WI38 (cell line): ENCODE results near the gene CEP162.

Experiments
- H3K4me3 ChIP-seq: 2 replicates; pipeline ENCODE4 v1.5.1; 2011; ENCODE audit warnings: low read depth, mild to moderate bottlenecking, control low read depth, low read length
- CTCF ChIP-seq: IDR thresholded peaks from 2 replicates; pipeline ENCODE4 v1.5.1; 2012; ENCODE audit warnings: low read depth, mild to moderate bottlenecking, control low read depth, low read length

CEP162 gene, protein sequence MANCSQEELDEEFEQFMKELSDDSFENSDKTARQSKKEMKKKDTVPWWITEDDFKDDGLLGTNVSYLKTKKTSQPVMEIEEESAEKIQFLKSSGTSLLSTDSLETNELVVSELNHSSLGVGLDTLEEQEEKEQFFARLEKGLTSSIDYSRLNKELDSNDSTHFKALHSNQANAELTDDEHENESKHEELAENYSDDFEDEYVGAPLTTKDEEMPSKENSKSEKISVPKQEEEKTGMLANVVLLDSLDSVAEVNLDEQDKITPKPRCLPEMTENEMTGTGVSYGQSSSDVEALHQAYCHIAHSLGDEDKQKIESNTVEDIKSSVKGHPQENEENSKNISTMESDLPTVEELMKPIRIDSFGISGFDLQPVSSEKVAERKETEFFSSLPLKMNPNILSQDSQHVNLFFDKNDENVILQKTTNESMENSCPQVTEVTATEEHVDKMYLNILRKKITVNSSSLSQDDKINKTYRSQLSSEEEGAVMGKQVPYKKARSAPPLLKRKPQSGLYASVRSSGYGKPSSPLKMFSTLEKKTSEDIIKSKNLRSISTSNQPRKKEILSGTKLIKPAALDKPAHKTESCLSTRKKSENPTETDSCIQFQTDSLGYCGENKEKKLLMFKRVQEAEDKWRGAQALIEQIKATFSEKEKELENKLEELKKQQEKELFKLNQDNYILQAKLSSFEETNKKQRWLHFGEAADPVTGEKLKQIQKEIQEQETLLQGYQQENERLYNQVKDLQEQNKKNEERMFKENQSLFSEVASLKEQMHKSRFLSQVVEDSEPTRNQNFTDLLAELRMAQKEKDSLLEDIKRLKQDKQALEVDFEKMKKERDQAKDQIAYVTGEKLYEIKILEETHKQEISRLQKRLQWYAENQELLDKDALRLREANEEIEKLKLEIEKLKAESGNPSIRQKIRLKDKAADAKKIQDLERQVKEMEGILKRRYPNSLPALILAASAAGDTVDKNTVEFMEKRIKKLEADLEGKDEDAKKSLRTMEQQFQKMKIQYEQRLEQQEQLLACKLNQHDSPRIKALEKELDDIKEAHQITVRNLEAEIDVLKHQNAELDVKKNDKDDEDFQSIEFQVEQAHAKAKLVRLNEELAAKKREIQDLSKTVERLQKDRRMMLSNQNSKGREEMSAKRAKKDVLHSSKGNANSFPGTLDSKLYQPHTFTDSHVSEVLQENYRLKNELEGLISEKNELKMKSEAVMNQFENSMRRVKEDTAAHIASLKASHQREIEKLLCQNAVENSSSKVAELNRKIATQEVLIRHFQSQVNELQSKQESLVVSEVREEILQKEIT (N-terminal part only)

DNA sequence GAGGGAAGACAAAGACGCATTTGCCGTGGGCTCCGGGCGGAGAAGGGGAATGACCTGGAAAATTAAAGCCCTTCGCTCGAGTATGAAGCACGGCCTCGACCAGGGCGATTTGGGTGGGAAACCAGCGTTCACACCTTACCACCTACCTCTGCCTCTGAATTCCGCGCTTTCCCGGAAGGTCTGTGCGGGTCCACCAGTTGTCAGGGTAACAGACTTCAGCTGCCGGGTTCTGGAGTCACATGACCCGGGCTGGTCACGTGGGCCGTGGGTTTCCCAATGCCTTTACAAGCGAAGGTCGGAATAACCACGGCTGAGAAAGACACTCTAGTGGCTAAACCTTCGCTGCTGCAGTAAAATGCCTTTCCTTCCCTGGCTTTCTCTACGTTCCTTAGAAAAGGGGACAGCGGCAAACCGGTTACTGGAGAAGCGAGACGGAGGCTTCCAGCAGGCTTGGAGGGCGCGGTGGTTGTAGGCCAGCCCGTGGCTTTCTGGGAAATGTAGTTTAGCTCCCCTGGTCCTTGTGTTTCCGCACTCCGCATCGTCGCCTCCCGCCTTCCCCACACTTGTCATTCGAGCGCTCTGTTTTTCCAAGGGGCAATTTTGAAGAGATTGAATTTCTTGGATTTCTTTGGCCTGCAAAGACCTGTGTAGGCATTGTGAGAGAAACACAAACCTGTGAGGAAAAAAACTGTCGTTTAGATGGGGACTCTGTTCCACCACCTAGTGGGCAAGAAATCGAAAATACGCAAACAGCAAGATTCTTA, at the start of gene CEP162:
Gene CEP162, minus strand, starts transcription at position 210 of the 764 bp plus-strand sequence. CDS start 1,250 bp downstream, outside the sequence.
- TF ChIP-seq CTCF, result peak; percentile 59
- H3K4me3 ChIP-seq, result peak within 1 kb of the TSS; percentile 98

DNA sequence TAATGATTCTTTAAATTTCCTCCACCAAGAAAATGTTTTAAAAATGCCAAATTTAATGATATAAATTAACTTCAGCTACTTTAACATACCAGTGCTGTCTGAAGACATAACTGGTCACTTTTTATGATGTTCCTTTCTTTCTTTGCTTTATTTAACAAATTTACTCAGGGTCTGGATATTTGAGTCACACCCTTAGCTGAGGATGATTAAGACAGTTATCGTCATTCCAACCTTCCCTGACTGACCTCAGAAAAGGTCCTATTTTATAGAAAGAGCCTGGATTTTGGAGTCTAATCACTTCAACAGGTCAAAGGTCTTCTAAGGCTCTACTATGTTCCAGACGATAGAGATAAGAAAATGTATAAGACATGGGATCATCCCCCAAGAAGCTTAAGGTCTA, 47.4 kb upstream of the CEP162 start:
- TF ChIP-seq CTCF, result no peak
- H3K4me3 ChIP-seq, result no peak overlapping the region

DNA sequence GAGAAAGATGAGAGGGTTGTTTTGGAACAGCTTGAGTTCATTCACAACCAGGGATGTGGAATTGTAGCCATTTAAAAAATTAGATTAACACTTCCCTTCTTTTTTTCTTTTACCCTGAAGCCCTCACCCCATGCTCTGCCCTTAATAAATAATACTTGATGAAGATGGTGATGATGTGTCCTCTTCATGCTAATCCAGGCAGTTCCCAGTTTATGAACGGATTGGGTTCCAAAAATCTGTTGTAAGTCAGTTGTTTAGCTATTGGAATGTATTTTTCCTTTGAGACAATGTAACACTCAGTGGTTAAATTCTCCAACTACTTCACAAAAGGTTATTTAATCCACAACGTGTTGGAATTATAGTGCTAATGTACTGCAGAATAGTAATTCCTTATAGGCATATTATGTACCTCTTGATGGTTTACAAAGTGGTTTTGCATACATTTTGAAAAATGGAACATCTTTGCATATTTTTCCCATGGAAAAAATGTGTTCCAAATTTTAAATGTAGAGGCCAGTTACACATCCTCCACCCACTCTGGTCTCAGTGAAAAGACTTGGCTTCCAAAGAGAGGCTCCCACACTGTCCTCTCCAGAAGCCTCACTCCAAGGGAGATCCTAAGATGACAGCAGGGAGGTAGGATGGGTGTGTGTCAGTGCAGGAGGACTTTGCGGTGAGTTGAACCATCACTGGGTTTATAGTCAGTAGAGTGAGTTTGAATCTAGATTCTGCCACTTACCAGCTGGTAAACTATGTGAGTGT, 45.8 kb upstream of the CEP162 start:
- no peak overlapping the region for H3K4me3 ChIP-seq
- TF ChIP-seq CTCF, result no peak

- no peak for TF ChIP-seq CTCF
- no peak overlapping the region for H3K4me3 ChIP-seq
These were observed 44.9 kb upstream of the CEP162 start for GRCh38 chr6:84272298-84272697.

- no peak for TF ChIP-seq CTCF
- H3K4me3 ChIP-seq, result no peak overlapping the region
These were observed 43.7 kb upstream of the CEP162 start for GRCh38 chr6:84271061-84271716.
